TTC549 (cell line): Measurements from ENCODE around the gene ARMH1.
A peak's percentile ranks its signal among the peaks of the same experiment; 100 is the strongest.

Experiments used
- FAIRE-seq: peaks from 2 replicates; lab custom pipeline; 2012; peaks lifted over from hg19 to GRCh38; lab: Jason Lieb, UNC

Gene ARMH1

DNA sequence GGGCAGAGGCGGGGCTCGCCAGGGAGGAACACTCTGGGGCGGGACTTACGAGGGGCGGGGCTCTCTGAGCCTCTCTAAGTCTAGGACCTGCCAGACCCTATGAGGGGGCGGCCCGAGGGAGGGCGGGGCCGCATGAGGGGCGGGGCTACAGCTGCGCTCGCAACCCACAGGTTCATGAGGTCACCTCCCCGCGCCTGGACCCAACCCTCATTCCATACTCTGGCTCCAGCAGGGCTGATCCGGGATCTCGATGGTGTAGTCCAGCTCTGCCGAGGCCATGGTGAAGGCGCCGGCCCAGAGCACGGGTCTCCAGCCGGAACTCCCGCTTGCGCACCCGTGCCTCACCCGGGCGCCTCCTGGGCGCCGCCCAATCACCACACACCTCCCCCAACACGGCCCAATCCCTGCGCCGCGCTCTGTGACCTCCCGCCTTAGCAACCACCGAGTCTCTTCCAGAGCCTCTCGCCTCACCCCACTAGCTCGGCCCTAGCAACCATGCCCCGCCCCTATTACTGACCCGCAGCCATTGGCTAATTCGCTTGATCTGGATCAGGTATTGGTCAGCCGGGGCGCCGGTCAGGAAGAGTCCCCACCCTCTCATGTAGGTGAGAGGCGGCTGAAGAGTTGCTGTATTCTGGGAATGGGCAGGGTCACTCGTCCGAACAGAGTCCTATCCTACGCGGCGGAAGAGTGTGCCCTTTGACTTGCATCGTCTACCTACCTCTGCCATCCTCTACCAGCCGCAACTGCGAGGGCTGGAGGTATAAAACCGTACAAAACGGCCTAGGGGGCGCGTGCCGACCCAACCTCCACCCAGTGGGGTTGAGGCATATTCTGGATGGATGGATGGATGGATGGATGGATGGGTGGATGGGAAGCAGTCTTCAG, at the start of gene ARMH1, which contains the start of gene TMEM53:
ARMH1 (plus strand) TSS at position 602 of the 888 bp plus-strand sequence. CDS start 14,984 bp downstream, outside the sequence.
TMEM53 (minus strand) TSS at position 369 of the 888 bp plus-strand sequence; CDS start at position 279, 90 bp downstream.
- peak; percentile 80 for FAIRE-seq

DNA sequence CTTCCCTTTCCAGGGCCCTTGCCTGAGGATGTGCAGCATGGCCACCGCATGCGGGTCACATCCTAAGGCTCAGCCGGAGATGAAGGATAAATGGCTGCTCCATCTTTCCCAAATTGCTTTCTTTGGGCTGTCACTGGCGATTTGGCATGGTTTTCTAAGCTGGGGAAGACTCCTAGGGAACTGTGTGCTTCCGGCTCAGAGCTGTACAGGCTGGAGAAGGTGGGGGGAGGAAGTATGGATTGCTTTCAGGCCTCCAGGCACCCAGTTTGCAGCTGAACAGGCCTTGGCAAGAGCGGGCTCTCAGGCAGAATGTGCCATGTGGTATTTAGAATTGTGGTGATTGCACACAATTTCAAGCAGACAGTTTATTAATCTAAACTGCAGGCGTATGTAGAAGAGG, 49.2 kb upstream of the ARMH1 start:
- no peak for FAIRE-seq

DNA sequence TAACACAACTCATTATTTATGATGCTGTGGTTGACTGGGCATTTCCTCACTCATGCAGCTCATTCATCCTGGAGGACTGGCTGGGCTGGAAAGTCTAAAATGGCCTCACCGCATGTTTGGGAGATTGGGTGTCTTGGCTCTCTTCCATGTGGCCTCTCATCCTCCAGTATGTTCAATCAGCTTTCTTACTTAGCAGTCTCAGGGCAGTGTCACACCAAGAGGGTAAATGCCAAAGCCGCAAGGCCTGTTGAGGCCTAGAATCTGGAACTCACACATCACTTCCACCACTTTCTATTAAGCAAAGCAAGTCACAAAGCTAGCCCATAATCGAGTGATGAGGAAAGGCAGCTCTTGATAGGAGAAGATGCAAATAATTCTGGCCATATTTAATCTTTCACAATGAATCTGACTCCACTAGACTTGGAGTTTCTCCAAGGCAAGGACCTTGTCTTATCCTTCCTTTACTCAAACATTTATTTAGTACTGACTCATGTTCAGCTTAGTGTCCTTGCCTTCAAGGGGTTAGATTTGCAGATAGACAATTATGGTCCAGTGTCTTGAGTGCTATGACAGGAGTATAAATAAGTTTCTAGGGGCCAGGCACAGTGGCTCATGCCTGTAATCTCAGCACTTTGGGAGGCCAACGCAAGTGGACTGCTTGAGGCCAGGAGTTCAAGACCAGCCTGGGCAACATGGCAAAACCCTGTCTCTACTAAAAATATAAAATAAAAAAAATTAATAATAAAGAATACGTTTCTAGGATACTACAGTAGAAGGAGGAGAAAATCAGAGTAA, 45.4 kb upstream of the ARMH1 start:
- FAIRE-seq: no peak

DNA sequence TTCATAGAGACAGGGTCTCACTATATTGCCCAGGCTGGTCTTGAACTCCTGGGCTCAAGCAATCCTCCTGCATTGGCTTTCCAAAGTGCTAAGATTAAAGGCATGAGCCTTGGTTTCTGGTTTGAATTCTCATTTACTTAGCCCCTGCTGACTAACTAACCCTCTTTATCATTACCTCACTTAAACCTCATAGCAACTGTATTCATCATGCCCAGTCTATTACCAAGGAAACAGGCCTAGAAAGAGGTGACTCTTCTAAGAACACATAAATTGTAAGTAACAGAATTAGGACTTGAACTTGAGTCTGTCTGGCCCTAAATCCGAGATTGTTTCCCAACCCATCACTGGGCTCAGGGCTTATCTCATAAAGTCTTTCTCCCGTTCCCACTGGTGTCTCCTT, 44.4 kb upstream of the ARMH1 start:
- no peak for FAIRE-seq

DNA sequence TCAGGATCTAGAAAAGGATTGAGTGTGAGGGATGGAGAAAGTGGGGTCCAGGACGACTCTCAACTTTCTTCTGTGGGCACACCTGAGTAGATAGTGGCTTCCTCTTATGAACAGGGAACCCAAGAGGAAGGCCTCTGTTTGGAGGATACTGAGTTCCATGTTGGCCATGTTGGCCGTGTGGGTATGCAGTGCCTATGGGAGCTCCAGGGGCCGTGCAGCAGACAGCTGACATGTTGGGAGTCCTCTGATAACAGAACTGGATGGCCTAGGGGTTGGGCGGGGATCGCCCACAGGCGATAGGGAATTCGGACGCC, 43.2 kb upstream of the ARMH1 start:
- FAIRE-seq: no peak

DNA sequence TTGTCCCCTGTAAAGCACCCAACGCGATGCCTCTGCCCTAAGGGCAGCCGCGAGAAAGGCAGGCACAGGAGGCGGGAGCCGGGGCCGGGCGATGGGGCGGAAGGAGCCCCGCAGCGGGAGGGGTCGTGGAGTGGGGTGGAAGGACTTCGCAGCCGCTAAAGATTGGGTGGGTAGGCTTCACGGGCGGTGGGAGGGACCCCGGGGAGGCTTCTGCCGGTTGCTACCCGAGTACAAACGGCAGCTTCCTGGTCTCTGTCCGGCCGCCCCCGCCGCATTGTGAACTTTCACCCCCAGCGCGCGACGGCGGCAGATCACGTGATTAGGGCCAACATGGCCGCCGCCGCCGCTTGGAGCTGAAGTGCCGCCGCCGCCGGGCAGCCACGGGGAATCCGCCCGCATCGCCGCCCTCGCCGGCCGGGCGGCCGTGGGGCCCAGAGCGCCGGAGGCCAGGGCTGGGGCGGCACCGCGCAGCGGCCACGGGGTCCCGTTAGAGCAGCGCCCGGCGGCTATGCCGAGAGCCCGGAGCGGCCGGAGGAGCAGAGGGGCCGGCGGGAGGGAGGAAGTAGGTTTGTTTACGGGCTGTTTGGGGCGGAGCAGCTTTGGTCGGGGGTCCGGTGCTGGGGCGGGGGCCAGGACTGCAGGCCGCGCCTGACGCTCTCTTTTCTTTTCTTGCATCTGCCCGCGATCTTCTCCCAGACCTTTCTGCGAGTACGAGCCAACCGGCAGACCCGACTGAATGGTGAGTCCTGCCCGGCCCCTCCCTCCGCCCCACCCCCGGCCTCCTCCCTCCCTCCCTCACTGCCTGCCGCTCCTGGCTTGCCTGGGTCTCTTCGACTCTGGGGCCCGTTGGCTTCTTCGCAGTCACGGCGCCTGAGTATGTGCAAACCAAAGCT, 42.6 kb upstream of the ARMH1 start:
- FAIRE-seq: no peak

DNA sequence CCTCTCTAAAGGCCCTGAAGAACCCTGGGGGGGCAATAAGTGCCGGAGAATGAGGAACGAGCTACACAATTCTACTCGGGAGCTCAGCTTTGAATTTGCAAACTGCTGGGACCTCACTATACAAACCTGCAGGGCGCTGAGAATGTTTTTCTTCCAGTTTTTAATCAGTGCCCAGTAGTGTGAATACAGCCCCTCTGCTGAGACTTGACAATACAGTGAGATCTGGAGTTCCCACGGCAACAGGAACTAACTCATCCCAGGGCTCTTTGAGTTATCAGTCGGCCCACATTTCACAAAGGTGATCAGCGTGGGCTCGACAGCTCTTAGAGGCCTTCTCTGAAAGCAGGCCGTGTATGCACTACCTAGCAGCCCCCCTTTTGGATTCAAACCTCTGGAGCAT, 41.9 kb upstream of the ARMH1 start:
- no peak for FAIRE-seq

DNA sequence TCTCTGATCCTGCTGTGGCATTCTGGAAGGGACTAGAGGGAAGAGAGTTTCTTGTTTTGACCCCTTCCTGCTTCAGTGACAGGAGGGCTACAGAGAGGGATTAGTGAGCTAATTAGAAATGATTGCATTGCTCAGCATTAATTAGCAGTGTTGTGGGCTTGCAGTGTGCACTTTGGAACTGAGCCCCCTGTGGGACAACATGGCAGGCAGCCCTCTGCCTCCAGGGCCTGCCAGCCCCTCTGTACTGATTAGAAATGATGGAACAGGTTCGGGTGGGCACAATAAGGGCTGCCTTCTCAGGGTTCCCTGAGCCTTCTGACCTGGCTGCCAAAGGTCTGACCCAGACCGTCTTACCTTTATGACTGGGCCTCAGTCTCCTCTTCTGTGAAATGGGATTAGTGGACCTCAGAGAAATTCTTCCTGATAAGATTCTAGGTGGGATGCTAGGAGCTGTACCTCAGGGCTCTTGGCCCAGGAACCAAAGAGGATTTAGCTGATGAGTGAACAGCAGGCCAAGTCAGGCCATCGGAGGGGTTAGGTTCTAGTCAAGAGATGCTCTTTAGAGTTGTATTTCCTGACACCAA, 39.8 kb upstream of the ARMH1 start:
- no peak for FAIRE-seq

DNA sequence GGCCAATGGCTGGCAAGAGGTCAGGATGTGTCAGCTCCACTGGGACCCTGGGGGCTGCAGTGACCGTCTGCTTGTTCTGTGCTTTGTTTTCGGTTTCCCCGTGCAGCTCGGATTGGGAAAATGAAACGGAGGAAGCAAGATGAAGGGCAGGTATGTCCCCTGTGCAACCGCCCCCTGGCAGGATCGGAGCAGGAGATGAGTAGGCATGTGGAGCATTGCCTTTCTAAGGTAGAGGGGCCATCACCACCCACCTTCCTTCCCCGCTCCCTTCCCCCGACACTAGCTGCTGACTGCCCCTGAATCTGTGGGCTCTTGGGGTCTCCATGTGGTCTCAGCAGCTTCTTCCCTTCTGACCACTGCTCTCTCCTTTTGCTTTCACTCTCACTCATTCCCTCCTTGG, 39.1 kb upstream of the ARMH1 start:
- FAIRE-seq: no peak

DNA sequence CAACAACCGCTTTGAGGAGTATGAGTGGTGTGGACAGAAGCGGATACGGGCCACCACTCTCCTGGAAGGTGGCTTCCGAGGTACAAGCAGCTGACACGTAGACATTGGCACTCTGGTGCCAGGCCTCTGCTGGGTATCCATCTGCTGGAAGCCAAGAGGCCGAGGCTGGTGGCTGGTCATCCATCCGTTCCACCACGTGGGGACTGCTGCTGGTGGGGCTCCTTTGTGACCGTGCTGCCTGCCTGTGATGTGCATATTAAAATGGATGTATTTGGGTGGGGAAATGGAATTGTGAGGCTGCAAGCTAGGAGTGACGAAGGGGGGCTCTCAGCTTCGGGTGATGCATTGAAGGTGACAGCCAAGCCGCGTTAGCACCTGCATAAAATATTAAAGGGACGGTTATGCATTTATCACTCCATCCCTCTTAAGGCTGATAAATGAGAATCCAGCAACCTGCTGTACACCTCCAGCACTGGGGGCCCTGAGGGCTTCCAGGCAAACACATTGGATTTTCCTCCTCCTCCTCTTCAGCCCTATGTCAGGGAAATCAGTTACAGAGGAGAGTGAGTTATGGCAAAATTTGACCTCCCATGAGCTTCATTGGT, 38.3 kb upstream of the ARMH1 start:
- no peak for FAIRE-seq

DNA sequence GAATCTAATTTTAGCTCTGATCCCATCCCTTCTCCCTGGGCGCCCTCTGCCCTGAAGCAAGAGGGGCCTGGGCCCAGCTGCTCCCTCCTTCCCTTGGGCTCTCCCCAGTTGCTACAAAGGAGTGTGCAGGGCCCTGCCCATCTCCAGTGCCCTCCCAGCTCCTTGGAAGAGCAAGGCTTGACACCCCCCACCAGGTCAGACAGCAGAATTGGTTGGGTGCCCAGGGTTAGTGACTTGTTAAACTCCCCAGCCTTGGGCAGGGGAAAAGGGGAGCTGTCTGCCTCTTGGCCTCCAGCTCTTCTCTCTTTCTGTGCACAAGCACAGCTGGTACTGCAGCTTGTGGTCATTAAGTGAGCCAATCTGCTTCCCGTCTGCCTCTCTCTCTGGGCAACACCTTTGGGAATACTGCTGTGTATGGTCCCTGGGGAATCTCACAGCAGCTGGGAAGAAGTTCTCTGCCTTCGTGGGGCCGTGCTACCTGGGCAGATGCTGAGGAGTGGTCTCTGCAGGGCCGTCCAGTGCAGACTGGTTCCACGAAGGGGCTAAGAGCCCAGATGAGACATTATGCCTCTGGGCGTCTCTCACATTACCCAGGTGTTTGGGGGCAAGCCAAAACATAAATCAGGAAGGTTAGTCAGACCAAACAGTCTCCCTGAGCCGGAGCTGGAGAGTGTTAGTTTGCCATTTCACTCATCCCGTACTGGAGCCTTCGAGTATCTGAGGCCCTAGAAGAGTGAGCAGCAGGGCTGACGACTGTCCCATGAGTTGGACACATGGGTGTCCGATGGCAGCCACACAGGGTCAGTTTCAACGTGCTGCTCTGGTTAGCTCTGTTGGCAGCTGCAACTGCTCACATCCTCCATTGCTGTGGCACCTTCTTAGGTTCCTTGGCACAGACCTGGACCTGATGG, 37.6 kb upstream of the ARMH1 start:
- no peak for FAIRE-seq

DNA sequence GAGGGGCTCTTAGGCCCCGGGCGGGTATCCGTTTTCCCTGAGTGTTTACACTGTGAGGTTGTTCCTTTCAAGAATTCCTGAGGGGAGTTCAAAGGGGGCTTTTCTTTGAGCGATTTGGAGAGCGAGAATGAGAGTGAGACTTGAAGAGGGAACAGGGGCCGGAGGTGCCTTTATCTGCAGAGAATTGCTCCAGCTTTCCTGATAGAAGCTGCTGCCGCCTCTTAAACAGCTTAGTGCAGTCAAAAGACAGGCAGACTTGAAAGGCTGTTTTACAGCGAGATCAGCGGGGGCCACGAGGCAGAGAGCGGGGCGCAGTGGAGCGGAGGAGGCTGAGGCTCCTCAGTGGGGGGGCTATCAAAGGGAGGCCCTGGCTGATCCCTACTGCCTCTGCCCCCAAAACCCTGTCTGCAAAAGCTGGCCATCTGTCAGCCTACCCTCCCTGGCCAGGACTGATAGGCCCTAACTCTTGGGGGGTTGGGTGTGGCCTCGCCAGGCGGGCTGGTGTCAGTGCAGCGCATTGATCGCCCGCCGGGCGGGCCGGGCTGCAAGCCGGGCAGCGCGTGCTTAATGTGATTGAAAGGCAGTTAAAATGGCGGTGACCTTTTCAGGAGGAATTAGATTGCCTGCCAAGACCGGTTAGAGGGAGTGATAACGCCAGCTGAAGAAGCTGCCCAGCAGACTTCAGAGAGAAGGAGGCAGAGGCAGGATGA, 36.7 kb upstream of the ARMH1 start:
- no peak for FAIRE-seq

DNA sequence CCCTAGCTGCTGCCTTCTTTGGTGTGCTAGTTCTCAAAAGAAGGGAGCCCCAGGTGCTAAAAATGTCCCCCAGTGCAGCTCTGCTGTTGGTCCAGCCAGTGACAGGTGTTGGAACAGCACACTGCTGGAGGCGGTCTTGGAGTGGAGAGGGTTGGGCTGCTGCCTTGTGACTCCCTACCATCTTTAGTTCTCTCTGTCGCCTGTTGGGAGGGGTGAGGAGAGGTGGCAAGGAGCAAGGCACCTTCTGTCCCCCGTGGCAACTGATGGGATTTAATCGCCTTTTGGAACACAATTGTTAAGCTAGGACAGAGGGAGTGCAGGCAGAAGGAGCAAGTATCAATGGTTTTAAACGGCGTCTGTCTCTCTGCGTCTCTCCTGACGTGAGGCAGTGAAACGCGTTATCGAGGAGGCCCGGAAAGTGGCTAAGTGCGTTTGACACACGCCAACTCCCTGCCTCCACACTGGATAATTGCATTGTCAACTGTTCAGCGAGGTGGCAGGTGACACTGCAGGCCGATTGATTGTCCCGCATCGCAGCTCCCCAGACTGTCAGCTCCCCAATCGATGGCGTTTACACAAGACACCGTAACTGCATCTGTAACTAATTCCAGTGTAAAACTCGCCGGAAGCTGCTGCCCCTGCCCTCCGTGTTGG, 34.2 kb upstream of the ARMH1 start:
- FAIRE-seq: no peak

DNA sequence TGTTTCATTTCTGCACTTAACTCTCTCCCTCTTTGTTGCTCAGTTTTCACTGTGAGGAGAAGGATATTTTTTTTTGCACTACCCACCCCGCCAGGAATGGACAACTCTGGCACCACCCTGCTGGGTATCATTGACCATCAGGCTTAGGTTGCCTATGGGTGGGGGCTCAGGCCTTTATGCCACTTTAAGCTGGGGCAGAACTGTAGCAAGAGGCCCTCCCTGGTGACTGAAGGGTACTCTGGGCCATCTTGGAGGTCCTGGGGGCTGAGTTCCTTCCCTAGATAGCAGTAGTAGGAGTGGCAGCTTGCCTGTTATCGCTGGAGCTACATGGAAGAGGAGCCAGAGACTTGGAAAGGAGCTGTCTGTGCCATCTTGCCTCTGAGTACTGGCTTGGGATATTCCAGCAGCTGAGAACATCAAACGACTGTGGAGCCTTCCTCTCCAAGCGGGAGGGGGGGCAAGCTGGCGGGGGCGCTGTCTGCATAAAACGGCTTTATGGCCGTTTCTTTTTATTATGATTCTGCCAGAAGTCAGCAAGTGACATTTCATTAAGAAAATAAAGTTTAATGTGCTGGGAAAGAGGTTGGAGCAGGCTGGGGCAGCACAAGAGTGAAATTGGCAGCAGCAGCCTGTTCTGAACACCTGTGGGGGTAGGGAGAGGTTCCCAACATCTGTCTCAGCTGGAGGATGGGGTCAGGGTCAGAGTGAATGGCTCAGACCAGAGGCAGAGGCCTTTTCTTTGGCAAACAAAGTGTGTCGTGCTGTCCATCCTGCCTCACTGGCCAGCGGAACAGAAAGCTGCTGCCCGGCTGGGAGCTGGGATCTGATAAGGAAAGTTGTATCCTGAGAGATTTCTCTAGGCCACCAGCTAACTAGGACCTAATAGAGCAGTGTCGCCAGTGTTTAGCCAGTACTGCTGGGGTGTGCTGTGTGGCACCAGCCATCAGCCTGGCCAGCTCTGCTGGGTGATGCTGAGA, 33.1 kb upstream of the ARMH1 start:
- no peak for FAIRE-seq

DNA sequence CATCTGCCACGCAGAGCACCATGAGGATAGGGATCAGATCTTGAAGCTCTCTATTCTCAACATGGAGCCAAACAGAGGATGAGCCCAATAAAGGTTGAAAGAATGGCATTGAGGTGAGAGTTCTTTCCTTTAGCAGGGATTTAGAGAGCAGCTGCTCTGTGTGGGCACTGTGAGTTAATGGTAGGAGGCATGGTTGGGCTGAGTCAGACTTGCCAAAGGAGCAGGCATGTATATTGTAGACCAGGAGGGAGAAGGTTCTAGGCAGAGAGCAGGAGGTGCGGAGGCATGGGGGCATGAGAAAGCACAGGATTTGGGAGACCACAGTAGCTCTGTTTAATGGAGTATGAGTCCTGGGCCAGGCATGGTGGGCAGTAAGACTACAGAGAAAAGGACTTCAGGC, 32.3 kb upstream of the ARMH1 start:
- no peak for FAIRE-seq

DNA sequence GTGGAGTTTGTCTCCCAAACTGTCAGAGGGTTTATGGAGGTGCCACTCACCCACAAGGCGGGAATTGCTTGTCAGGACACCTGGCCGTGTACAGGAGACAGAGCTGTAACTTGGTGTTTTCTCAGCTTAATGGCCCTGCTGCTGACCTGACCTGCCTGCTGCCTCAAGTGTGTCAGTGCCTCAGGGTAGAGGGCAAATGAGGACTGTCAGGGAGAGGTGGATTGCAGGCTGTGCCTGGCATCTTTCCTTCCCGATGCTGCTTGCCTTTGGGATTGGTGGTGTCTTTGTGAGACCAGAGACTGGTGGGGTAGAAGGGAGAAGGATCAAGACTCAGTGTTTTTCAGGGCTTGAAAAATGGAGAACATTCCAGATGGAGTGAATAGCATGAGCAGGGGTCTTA, 31.6 kb upstream of the ARMH1 start:
- FAIRE-seq: no peak

DNA sequence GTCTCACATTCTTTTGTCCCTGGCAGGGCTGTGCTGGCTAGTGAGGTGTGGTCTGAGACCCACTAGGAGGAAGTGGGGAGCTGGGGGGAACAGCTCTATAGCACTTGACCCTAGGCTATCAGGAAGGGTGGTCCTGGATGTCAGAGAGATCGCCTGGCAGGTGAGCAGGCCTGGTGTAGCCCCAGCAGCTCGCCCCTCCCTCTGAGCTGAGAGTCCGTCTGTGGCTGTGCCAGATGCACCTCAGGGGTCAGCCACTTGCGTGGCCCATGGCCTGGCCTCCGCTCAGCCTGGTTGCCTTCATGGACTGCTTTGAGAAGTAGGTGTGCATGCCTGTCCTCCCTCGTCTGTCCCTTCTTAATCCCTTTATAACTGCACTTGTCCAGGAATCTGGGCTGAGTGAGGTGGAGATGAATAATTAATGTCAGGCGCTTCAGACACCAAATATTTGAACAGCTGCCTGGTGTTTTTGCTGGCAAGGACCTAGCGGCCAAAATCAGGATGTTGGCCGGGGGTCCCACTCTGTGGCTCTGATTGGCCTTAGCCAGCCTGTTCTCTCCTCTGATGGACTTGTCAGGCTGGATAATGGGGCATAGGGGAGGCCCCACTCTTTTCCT, 30.7 kb upstream of the ARMH1 start:
- no peak for FAIRE-seq

DNA sequence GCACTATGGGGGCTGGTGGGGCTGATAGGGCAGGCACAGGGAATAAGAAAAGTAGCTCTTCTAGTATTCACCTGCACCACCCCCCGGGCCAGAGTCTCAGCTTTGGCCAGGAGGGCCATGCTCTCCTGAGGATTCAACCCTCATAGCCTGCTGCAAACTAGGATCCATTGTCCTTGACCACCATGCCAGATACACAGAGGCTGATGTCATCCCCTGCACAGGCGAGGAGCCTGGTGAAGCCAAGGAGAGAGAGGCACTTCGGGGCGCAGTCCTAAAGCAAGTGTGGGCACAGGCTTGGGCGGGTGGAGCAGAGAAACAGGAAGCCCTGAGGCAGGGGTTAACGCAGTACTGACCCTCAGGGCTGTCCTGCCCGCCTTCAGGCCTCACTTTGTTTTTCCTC, 29.7 kb upstream of the ARMH1 start:
- FAIRE-seq: no peak
